IPS-20b (cell line): ENCODE measurements around the gene LAMC3.

Experiments
- H3K27ac ChIP-seq: one replicate; pipeline ENCODE4 v1.5.1; 2013; ENCODE audit warnings: low read length
- H3K27me3 ChIP-seq: 2 replicates; pipeline ENCODE4 v1.6.1; 2013; ENCODE audit warnings: mild to moderate bottlenecking, low read length, inconsistent platforms; ENCODE audit not compliant: insufficient read depth
- H3K36me3 ChIP-seq: 2 replicates; pipeline ENCODE4 v1.6.1; 2013; ENCODE audit warnings: low read depth, mild to moderate bottlenecking, inconsistent platforms, low read length, moderate library complexity; ENCODE audit not compliant: insufficient read depth
- H3K4me1 ChIP-seq: 2 replicates; pipeline ENCODE4 v1.6.1; 2013; ENCODE audit warnings: mild to moderate bottlenecking, control low read depth, inconsistent platforms, low read length, moderate library complexity; ENCODE audit not compliant: insufficient read depth
- H3K4me3 ChIP-seq: 2 replicates; pipeline ENCODE4 v1.5.1; 2013; ENCODE audit warnings: mild to moderate bottlenecking, low read length, inconsistent platforms
- H3K9ac ChIP-seq: 2 replicates; pipeline ENCODE4 v1.6.1; 2013; ENCODE audit warnings: low read depth, mild to moderate bottlenecking, inconsistent platforms, low read length, moderate library complexity
- H3K9me3 ChIP-seq: 2 replicates; pipeline ENCODE4 v1.6.1; 2013; ENCODE audit warnings: mild to moderate bottlenecking, low read depth, low read length, inconsistent platforms; ENCODE audit not compliant: insufficient read depth

The LAMC3 gene

DNA sequence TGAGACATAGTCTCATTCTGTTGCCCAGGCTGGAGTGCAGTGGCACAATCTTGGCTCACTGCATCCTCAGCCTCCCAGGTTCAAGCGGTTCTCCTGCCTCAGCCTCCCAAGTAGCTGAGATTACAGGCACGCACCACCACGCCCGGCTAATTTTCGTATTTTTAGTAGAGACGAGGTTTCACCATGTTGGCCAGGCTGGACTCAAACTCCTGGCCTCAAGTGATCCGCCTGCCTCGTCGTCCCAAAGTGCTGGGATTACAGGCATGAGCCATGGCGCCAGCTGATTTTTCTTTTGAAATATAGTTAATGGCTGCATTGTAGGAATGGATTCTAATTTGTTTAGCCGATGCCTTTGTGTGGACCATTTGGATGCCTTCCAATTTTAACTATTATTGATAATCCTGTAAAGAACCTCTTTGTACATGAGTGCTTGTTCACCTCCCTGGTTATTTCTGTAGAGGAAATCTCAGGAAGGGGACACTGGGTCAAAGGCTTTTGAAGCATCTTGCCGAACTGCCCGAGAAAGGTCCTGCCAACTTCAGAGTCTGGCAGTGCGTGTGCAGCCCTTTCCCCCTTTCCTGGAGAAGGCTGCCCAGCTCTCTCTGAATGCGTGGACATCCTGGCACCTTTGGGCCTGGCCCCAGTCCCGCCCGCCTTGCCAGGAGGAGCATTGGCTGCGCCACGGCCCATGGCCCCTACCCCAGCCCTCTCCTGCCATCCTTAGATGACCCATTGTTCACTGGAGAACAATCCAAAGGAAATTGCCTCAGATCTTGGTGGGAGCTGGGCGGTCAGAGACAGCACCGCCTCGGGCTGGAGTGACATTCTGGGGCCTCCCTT, 107.5 kb downstream of the LAMC3 start:
- Histone ChIP-seq H3K27me3 (no peaks in the 10 kb centered on the region), H3K9ac (no peak overlapping the region), H3K36me3 (peaks cover 86% of the 10 kb centered on the region), H3K4me1 (peaks cover 4% of the 10 kb centered on the region; the same call in 1 of the 2 replicates), H3K4me3 (no peak overlapping the region), H3K27ac (no peak overlapping the region), H3K9me3 (no peaks in the 10 kb centered on the region)

DNA sequence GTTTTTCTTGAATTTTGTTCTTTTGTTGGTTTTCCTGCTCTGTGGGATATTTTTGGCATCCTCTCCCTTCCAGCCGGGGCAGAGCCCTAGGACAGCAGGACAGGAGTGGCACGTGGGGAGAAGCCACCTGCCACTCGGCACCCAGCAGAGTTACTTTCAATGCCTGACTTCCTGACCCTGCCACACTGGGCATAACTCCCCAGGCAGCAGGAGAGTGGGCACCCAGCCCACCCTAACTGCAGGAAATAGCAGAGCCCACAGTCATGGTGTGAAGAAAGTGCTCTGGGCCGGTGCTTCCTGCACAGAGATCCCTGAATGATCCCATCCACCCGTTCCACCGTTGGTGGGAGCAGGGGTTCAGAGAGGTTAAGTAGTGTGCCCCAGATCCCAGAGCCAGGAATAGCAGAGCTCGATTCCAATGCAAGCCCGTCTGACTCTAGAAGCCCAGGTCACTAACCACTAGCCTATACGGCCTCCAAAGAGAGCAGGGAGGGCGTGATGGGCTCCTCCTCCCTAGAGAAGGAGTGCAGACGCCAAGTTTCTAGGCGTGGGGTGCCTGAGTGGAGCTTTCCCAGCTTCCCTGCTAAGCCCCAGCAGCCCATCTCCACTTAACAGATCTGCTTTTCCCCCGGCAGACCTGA, 108.3 kb downstream of the LAMC3 start:
- H3K27me3 ChIP-seq, result no peaks in the 10 kb centered on the region

DNA sequence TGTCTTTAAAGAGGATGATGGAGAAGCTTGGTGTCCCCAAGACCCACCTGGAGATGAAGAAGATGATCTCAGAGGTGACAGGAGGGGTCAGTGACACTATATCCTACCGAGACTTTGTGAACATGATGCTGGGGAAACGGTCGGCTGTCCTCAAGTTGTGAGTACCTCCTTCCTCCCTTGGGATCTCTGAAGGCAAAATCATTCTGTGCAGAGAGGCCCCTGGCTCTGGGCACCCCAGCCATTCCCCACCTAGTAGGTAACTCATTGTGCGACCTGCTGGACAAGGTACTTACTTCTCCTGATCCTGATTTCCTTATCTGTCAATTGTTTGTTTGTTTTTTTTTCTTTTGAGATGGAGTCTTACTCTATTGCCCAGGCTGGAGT, 108.8 kb downstream of the LAMC3 start:
- no peaks in the 10 kb centered on the region for H3K9me3 ChIP-seq
- no peak overlapping the region for H3K9ac ChIP-seq
- no peaks in the 10 kb centered on the region for H3K4me1 ChIP-seq
- H3K27ac ChIP-seq, result no peak overlapping the region
- no peaks in the 10 kb centered on the region for H3K27me3 ChIP-seq
- H3K36me3 ChIP-seq, result peaks cover 89% of the 10 kb centered on the region
- H3K4me3 ChIP-seq, result no peak overlapping the region

More for the DNA sequence above, 108.3 kb downstream of the LAMC3 start:
- H3K4me3 ChIP-seq, result no peak overlapping the region
- H3K9me3 ChIP-seq, result no peaks in the 10 kb centered on the region
- H3K36me3 ChIP-seq, result peaks cover 91% of the 10 kb centered on the region
- H3K4me1 ChIP-seq, result peaks cover under 1% of the 10 kb centered on the region; the same call in 1 of the 2 replicates
- H3K27ac ChIP-seq, result no peak overlapping the region
- no peak overlapping the region for H3K9ac ChIP-seq

DNA sequence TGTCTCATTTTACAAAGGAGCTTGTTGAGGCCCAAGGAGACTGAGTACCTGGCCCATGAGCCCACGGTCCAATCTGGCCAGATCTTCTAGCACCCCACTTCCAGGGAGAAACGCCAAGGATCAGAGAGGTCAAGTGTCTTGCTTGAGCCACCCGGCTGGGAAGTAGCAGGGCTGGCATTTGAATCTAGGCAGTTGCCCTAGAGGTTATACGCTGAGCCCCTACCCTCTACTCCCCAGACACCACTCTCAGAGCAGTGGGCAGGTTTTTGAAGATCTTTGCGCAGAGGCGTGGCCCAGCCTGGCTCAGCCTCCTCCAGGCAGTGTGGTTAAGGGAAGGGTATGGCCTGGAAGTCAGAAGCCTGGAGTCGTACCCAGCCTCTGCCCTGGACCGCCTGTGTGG, 110.6 kb downstream of the LAMC3 start:
- Histone ChIP-seq H3K9me3 (no peaks in the 10 kb centered on the region), H3K27ac (no peak overlapping the region), H3K27me3 (no peaks in the 10 kb centered on the region), H3K9ac (no peak overlapping the region), H3K4me3 (no peak overlapping the region), H3K4me1 (peaks cover 1% of the 10 kb centered on the region; the same call in 1 of the 2 replicates), H3K36me3 (peaks cover 77% of the 10 kb centered on the region)

DNA sequence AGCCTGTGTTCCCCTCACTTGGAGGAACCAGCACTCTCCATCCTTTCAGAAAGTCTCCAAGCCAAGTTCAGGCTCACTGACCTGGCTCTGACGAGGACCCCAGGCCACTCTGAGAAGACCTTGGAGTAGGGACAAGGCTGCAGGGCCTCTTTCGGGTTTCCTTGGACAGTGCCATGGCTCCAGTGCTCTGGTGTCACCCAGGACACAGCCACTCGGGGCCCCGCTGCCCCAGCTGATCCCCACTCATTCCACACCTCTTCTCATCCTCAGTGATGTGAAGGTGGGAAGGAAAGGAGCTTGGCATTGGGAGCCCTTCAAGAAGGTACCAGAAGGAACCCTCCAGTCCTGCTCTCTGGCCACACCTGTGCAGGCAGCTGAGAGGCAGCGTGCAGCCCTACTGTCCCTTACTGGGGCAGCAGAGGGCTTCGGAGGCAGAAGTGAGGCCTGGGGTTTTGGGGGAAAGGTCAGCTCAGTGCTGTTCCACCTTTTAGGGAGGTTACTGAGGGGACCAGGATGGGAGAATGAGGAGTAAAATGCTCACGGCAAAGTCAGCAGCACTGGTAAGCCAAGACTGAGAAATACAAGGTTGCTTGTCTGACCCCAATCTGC, 111.8 kb downstream of the LAMC3 start:
- Histone ChIP-seq H3K36me3 (peaks cover 68% of the 10 kb centered on the region), H3K9ac (no peak overlapping the region)

DNA sequence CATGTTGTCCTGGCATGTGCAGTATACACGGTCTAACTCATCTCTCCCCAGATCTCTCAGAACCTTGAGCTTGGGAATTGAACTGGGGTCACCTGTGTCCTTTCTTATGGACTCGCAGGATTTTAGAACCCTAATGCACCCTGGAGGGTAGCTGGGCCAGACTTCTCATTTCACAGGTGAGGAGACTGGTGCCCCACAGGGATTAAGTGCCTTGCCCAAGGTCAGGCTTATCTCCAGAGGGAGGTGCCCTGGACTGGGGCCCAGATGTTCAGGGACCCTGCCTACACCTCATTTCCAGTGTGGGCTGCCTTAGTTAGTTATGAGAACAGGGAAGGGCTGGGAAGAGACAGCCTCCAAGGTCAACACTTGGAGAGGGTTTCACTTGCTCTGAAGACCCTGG, 112.4 kb downstream of the LAMC3 start:
- Histone ChIP-seq H3K27ac (no peak overlapping the region), H3K36me3 (peaks cover 62% of the 10 kb centered on the region), H3K4me1 (peaks cover 6% of the 10 kb centered on the region; the same call in 1 of the 2 replicates), H3K27me3 (no peaks in the 10 kb centered on the region), H3K4me3 (no peak overlapping the region), H3K9me3 (no peaks in the 10 kb centered on the region), H3K9ac (no peak overlapping the region)

More for the DNA sequence above, 111.8 kb downstream of the LAMC3 start:
- Histone ChIP-seq H3K27me3 (no peaks in the 10 kb centered on the region), H3K9me3 (no peaks in the 10 kb centered on the region), H3K4me1 (peaks cover 6% of the 10 kb centered on the region; the same call in 1 of the 2 replicates), H3K27ac (no peak overlapping the region), H3K4me3 (no peak overlapping the region)

DNA sequence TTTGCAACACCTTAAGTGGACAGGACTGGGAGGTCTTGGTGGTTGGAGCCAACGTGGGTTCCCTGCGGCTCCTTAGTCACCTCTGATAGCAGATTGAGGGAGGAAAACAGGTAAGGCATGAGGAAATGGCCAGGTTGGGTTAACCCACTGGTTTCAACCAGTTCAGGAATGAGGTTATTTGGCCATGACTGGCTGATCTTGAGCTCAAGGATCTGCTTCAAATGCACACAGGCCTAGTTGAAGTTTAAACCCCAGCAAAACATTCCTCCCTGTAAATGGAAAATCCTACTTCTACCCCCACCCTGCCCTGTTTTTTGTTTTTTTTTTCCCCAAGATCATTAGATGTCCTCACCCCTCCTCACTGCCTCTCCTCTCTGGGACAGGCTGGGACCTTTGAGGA, 113.2 kb downstream of the LAMC3 start:
- Histone ChIP-seq H3K27me3 (no peaks in the 10 kb centered on the region), H3K9ac (no peak overlapping the region), H3K4me3 (no peak overlapping the region)

DNA sequence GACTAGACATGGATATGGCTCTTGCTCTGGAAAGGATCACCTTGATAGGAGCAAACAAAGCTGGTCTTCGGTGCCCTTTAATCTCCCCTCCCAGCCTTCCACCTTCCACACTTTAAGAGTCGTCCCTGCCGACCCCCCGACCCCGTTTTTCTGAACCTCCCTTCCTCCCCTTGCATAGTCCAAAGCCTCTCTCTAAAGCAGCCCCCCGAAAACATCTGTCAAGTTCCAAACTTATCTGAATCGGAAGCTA, 116.0 kb downstream of the LAMC3 start:
- no peaks in the 10 kb centered on the region for H3K27me3 ChIP-seq
- H3K4me3 ChIP-seq, result peak overlapping the region; percentile 97
- peaks cover 6% of the 10 kb centered on the region; the same call in 1 of the 2 replicates for H3K4me1 ChIP-seq
- H3K9ac ChIP-seq, result peak overlapping the region; percentile 100
- peaks cover 55% of the 10 kb centered on the region for H3K36me3 ChIP-seq
- peak overlapping the region; percentile 100 for H3K27ac ChIP-seq
- H3K9me3 ChIP-seq, result no peaks in the 10 kb centered on the region

More for the DNA sequence above, 113.2 kb downstream of the LAMC3 start:
- H3K36me3 ChIP-seq, result peaks cover 55% of the 10 kb centered on the region
- no peaks in the 10 kb centered on the region for H3K9me3 ChIP-seq
- H3K27ac ChIP-seq, result no peak overlapping the region
- peaks cover 6% of the 10 kb centered on the region; the same call in 1 of the 2 replicates for H3K4me1 ChIP-seq

DNA sequence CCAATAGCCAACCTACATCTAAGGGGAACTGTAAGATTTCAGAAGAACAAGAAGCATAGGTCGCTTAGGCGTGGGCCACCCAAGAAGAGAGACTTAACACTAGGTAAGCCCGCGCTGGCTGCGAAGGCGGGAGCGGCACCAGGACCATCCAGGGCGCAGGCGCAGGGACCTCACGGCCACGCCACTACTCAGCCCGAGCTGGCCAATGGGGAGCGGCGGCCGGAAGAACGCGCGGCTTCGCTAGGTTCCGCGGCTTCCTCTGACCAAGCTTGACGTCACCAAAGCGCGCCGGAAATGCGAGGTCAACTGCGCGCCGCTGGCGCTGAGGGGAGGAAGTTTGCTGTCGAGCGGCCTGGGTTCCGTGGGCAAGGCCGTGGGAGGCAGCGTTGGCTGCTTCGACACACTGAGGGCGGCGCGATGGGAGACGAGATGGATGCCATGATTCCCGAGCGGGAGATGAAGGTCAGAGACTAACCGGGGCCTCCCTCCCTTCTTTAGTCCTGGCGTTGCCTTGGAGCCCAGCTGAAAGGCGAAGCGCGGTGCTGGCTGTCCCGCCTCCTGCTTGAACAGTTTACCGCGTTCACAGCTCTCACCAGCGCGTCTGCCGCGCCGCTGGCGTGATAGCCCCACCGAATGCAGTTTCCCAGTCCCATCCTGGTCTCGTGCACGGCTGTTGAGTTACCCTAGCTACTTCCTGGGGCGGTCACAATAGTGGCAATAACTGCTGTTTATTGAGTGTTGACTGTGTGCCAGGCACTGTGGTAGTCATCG, 116.5 kb downstream of the LAMC3 start, which contains the start of gene NUP214:
Gene NUP214, plus strand, starts transcription at position 299 of the 771 bp plus-strand sequence. Its CDS starts 119 bp downstream, at position 418.
- H3K4me1 ChIP-seq, result peaks cover 6% of the 10 kb centered on the region; the same call in 1 of the 2 replicates
- peak within 1 kb of the TSS; percentile 97 for H3K4me3 ChIP-seq
- no peaks in the 10 kb centered on the region for H3K27me3 ChIP-seq
- peak within 1 kb of the TSS; percentile 100 for H3K27ac ChIP-seq
- H3K9me3 ChIP-seq, result no peaks in the 10 kb centered on the region
- peaks cover 54% of the 10 kb centered on the region for H3K36me3 ChIP-seq
- H3K9ac ChIP-seq, result peak within 1 kb of the TSS; percentile 100

DNA sequence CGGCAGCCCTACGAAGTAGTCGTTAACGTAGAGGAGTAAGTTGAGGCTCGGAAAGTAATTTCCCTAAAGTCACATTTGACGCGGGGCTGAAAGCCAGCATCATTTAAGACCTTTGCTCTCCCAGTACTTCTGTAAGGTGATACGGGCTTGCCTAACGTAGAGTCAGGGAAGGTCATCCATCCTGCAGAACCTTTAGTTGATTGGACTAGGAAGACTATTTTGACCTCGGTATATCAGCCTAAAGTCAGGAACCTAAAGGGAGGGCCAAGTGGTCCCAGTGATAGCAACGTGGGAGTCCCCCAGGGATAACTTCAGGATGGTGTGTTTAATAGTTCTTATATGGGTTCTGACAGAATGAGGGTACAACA, 117.1 kb downstream of the LAMC3 start:
- Histone ChIP-seq H3K27ac (no peak overlapping the region), H3K36me3 (peaks cover 54% of the 10 kb centered on the region), H3K4me1 (peaks cover 6% of the 10 kb centered on the region; the same call in 1 of the 2 replicates), H3K9ac (peak overlapping the region; percentile 100), H3K27me3 (no peaks in the 10 kb centered on the region), H3K9me3 (no peaks in the 10 kb centered on the region), H3K4me3 (peak overlapping the region; percentile 97)

DNA sequence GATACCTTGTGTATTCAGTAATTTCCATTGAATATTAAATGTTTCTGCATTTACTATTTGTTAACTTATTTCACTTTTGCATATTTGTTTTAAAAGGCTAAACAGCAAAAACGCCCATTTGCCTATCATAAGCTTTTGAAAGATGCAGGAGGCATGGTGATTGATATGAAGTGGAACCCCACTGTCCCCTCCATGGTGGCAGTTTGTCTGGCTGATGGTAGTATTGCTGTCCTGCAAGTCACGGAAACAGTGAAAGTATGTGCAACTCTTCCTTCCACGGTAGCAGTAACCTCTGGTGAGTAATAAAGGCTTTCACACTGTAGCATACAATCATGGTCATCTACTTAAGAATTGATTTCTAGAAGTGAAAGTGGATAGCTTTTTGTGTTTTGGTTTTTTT, 120.2 kb downstream of the LAMC3 start:
- Histone ChIP-seq H3K27me3 (no peaks in the 10 kb centered on the region), H3K27ac (no peak overlapping the region), H3K9me3 (no peaks in the 10 kb centered on the region), H3K9ac (no peak overlapping the region), H3K4me1 (peaks cover 6% of the 10 kb centered on the region; the same call in 1 of the 2 replicates), H3K4me3 (no peak overlapping the region), H3K36me3 (peaks cover 68% of the 10 kb centered on the region)
